Left hindlimb (tissue), 1 donor: ENCODE results near the gene ECSCR.

Experiments
- DNase-seq: peaks from one replicate; pipeline ENCODE4 v3.0.0-alpha.2; 2018

ECSCR gene

DNA sequence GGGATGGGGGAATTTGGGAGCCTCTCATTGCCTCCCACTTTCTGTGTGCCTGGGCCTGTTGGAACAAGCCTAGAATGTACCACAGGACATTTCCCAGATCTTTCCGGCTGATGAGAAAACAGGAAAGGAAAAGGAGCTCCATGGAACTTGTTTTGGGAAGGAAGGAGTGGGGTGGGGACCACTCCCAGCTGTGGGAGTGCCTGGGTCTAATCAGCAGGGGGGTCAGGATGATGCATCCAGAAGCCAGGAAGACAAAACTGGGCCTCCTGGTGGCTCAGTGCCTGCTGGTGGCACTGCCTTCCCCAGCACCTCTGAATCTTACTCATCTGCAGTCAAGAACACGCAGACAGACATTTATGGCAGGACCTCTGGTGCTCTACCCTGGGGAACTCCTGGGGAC lies 11.0 kb upstream of the ECSCR start:
- DNase-seq, result no peak

- DNase-seq, result no peak
Observed at GRCh38 chr5:139473105-139473504, 10.6 kb upstream of the ECSCR start.

GRCh38 chr5:139472386-139473030 lies 10.0 kb upstream of the ECSCR start:
- no peak for DNase-seq

DNA sequence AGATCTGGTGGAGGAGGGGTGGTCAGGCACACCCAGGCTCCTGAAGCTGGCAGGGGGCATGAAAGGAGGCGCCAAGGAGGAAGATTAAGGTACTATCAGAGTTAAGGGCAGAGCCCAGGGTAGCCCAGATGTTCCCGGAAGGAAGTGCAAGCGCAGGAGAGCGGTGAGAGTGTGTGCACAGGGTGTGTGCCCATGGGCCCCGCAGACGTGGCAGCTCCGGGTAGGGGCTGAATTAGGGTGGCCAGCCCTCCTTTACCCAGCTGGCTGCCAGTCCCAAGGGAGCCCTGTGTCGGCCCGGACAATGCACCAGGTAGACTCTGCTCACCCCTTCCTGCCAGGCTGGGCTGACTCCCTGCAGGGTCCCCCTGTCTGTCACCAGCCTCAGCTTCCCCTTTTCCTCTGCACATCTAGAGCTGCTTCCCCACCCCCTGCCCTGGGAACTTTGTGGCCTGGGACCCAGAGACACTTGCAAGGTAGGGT lies 8.3 kb upstream of the ECSCR start, which contains the start of gene SMIM33:
Gene SMIM33, plus strand, starts transcription at position 184 of the 480 bp plus-strand sequence. Its CDS starts 118 bp downstream, at position 302.
- no peak for DNase-seq

- no peak for DNase-seq
Observed at GRCh38 chr5:139468421-139468931, 5.9 kb upstream of the ECSCR start.

- DNase-seq, result no peak
Observed at GRCh38 chr5:139461698-139462097, 845 bp downstream of the ECSCR start.

- DNase-seq, result no peak
Observed at GRCh38 chr5:139461176-139461575, 1.4 kb downstream of the ECSCR start.

- DNase-seq, result no peak
Observed at GRCh38 chr5:139460455-139460854, 2.1 kb downstream of the ECSCR start.

DNA sequence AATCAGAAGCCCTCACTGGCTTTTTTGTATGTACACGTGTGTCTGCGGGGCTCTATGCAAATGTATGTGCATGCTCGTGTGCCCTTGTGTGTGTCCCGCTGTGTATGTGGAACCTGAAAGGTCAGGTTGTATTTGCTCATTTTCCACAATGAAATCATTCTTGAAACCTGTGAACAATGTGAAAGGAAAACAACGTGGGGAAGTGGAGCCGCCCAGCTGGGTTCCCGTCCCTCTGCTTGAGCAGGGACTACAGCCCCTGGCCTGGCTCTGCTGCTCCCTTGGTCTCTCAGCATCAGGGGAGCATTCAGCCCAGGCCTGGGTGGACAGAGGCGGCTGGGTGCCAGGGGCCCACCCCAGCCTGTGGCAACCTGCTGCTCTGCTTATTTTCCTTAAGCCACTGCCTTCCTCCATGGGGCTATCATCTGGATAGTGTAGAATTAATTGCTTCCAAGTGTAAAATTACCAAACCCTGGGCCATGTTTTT lies 3.0 kb downstream of the ECSCR start:
- DNase-seq, result no peak

DNA sequence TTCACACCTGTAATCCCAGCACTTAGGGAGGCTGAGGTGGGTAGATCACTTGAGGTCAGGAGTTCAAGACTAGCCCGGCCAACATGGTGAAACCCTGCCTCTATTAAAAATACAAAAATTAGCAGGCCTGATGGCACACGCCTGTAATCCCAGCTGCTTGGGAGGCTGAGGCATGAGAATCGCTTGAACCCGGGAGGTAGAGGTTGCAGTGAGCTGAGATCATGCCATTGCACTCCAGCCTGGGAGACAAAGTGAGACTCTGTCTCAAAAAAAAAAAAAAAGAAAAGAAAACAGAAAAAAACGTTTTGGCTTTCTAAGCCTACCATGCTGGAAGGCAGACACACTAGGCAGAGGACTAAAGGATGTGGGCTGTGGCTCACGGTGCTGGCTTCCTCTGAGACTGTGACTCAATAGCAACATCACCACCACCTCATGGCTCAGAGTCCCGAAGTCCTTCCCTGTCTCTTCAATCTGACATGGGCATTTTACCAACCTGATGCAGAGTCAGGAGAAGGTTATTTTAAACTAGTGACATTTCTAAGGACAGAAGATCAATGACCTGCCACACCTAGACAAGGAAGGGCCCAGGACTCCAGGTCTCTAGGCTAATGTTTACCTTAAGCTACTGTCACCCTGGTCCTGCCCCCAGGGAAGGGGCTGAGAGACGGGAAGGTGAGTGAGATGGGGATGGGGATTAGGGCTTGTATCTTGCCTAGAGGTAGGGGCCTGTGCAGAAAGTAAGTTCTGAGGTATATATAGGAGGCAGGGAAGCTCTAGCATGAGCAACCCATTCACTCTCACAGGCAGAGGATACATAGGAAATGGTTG lies 3.7 kb downstream of the ECSCR start:
- DNase-seq, result no peak

DNA sequence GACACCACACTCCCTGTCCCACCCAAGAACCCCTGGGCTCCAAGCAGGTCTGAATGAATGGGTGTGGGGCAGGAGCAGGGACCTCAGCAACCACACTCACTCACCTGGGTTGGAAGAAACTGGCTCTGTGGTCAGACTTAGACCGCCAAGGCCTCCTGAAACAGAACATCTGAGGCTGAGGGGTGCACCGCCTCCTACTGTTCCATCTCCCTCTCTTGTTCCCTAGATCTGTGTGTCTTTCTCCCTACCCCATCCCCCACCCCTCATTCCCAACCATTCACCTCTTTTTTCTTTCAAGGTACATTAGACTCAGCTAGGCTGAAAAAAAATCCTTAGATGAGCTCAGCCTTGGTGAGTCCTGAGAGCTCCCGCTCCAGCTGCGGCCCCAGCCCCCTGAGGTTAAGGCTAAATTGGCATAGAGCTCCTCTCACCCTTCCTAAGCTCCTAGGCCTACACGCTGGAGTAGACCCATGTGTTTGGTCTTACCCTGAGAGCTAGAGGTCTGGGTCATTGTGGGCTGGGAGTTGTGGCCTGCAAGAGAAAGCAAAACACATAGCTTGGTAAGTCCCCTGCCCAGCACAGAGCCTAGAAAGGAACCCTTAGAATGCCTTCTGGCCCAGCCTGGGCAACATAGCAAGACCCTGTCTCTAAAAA lies 4.8 kb downstream of the ECSCR start:
- DNase-seq, result no peak

GRCh38 chr5:139457241-139457640 lies 5.3 kb downstream of the ECSCR start:
- DNase-seq, result no peak

GRCh38 chr5:139456776-139457175 lies 5.8 kb downstream of the ECSCR start:
- no peak for DNase-seq

- DNase-seq, result no peak
Observed at GRCh38 chr5:139454568-139455290, 7.8 kb downstream of the ECSCR start.

- no peak for DNase-seq
Observed at GRCh38 chr5:139453683-139454567, 8.6 kb downstream of the ECSCR start.

- DNase-seq, result no peak
Observed at GRCh38 chr5:139451878-139452660, 10.5 kb downstream of the ECSCR start.

DNA sequence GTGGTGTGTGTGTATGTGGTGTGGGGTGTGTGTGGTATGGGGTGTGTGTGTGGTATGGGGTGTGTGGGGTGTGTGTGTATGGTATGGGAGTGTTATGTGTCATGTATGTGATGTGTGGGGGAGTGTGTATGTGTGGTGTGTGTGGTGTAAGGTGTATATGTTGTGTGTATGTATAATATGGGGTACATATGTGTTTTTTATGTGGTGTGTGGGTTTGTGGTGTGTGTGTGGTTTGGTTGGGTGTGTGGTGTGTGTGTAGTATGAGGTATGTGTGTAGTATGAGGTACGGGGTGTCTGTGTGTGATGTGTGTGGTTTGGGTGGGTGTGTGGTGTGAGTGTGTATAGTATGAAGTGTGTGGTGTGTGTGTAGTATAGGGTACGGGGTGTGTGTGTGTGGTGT lies 11.4 kb downstream of the ECSCR start:
- DNase-seq, result no peak

DNA sequence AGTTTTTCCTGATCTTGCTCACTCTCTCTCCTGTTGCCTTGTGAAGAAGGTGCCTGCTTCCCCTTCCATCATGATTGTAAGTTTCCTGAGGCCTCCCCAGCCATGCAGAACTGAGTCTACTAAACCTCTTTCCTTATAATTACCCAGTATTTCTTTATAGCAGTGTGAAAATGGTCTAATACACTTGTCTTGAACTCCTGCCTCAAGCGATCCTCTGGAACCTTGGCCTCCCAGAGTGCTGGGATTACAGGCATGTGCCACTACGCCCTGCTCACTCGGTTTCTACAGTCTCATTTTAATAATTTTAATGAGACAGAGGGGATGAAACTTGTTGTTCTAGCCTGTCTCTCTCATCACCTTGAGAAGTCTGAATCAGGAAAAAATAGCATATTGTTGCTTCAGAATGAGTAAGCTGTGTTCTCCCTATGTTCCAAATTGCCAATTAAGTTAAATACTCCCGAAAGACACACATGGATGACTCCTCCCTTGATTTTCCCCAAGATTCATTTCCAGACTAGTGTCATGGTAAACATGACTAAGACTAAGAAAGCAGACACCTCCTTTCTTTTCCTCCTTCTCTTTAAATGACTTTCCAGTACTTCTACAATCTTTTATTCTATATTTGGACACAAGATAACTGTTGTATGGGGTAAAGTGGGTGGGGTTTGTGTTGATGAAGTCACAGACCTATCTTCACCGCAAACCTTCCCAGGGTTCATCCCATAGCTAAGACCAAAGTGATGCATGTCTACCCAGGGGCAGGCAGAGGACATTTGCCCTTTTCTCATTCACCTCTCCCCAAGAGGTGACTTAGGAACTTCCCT lies 15.4 kb downstream of the ECSCR start:
- DNase-seq, result no peak

GRCh38 chr5:139445325-139446170 lies 17.0 kb downstream of the ECSCR start:
- peak; percentile 46 for DNase-seq
